NB4 (cell line): ENCODE data around the gene UBE2A.

Experiments used
- MYC ChIP-seq: IDR thresholded peaks from 2 replicates; pipeline ENCODE4 v1.6.1; 2011; ENCODE audit warnings: low read depth, low read length
- POLR2A ChIP-seq: IDR thresholded peaks from 2 replicates; pipeline ENCODE4 v1.6.1; 2011; ENCODE audit warnings: mild to moderate bottlenecking; ENCODE audit not compliant: insufficient read length; ENCODE audit errors: extremely low read depth
- TF ChIP-seq, protein P1 (sequence below): IDR thresholded peaks from one replicate; pipeline ENCODE4 v1.5.1; 2012; ENCODE audit warnings: low read depth, low read length

DNA sequence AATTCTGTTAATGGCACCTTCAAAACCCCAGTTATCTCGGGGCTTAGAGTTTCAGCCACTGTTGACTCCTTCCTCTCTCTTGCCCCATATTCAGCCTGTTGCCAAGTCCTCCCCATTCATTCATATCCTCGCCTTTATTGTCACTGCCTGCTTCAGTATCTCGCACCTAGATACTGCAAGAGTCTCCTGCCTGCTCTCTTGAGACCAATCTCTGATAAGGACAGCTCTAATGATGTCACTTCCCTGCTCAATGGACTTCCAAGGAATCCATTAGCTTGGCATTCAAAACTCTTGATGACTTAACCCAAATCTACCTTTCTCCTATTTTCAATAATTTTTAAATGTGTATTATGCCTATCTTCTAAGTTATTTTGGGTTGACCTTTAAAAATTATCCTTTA, 1.1 kb upstream of the UBE2A start:
- TF ChIP-seq, protein P1, sequence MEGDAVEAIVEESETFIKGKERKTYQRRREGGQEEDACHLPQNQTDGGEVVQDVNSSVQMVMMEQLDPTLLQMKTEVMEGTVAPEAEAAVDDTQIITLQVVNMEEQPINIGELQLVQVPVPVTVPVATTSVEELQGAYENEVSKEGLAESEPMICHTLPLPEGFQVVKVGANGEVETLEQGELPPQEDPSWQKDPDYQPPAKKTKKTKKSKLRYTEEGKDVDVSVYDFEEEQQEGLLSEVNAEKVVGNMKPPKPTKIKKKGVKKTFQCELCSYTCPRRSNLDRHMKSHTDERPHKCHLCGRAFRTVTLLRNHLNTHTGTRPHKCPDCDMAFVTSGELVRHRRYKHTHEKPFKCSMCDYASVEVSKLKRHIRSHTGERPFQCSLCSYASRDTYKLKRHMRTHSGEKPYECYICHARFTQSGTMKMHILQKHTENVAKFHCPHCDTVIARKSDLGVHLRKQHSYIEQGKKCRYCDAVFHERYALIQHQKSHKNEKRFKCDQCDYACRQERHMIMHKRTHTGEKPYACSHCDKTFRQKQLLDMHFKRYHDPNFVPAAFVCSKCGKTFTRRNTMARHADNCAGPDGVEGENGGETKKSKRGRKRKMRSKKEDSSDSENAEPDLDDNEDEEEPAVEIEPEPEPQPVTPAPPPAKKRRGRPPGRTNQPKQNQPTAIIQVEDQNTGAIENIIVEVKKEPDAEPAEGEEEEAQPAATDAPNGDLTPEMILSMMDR, result no peak
- TF ChIP-seq MYC (no peak), POLR2A (no peak)
